Measurements from ENCODE around the gene CD177. TPM values are rescaled to one million over a fixed set of nuclear protein-coding genes. Genes with fewer than 3 reads are reported as not detected.
"Not testable (repeated sequence)": the region's sequence is repeated elsewhere in the genome, so short reads cannot be mapped to it uniquely, and the experiment has no call there.

CD177 gene
- total and polyA plus RNA-seq, 2 donors, result 0.22 to 3.0 TPM

DNA sequence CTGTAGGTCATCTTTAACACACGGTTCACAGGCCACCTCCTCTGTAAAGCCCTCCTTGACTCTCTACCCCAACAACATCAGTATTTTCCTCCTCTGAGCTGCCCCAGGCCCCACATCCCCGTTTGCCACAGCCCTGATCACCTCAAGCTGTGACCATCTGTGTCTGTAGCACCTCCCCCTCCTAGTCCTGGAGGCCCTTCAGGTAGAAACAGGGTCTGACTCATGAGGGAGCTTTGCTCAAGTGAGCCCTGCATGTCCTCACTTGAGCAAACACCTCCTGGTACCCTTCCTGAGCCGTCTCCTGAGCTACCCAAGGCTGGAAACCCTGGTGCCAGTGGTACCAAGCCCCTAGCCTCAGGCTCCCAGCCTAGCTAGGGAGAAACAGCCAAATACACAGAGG is 24.1 kb downstream of the CD177 start:
- no CpG with 5 or more reads among the region's 3 CpGs for WGBS
- not testable (repeated sequence) for H3K36me3 ChIP-seq (ENCODE audit: insufficient read depth); DNase-seq (ENCODE audit: extremely low spot score); H3K4me3 ChIP-seq (ENCODE audit: low read depth, low read length); H3K4me1 ChIP-seq (ENCODE audit: insufficient read depth); H3K27ac ChIP-seq (ENCODE audit: low read depth)

DNA sequence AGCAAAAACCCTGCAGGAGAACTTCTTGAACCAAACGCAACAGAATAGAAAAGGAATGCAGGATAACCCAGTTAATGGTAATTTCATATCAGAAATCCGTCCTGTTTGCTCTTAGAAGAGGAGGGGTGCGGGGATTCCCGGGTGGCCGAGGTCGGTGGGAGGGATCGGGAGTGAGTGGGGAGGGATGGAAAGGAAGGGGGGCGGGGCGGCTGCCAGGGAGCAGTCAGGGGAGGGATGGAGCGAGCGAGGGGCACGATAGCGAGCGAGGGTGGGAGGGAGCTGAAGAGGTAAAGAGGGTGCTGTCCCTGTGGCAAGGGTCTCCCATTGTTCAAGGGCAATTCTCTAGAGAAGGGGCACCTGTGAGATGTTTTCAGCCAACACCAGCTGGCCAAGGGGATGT is 26.5 kb downstream of the CD177 start:
- DNase-seq (ENCODE audit: extremely low spot score), result no peak
- Histone ChIP-seq H3K36me3 (ENCODE audit: insufficient read depth) (no peaks in the 10 kb centered on the region), H3K4me1 (ENCODE audit: insufficient read depth) (no peaks in the 10 kb centered on the region), H3K4me3 (ENCODE audit: low read depth, low read length) (no peak overlapping the region), H3K27ac (ENCODE audit: low read depth) (no peak overlapping the region)
- WGBS, result 34% methylated on average over 14 of the region's 14 CpGs

DNA sequence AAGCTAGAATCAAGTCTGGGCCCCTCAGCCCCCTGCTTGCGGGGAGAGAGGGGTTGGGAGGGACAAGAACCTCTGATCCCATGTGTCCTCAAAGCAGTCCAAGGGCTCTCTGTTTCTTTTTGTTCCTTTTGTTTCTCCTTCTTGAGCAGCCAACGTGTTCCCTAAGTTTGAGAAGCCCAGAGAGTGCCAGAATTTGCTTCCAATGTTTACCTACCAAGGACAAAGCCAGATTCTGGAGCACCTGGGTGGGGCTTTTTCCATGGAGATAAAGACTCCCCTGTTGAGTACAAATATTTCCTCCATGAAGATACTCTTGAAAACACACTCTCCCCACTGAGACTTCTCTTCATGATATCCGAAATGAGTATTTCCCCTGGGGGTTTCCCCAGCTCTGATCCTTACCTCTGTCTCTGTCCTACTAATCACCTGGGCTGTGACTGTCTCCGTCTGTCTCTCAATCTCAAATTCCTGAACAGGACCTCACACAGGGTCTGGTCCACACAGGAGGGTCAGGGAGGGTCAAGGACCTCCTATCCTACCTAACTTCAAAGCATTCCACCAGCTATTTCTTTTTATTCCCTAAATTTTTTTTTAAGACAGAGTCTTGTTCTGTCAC is 27.4 kb downstream of the CD177 start:
- Histone ChIP-seq H3K4me1 (ENCODE audit: insufficient read depth) (no peaks in the 10 kb centered on the region), H3K36me3 (ENCODE audit: insufficient read depth) (no peaks in the 10 kb centered on the region), H3K27ac (ENCODE audit: low read depth) (no peak overlapping the region), H3K4me3 (ENCODE audit: low read depth, low read length) (no peak overlapping the region)
- 59% methylated on average over 4 of the region's 4 CpGs for WGBS
- DNase-seq (ENCODE audit: extremely low spot score), result no peak

DNA sequence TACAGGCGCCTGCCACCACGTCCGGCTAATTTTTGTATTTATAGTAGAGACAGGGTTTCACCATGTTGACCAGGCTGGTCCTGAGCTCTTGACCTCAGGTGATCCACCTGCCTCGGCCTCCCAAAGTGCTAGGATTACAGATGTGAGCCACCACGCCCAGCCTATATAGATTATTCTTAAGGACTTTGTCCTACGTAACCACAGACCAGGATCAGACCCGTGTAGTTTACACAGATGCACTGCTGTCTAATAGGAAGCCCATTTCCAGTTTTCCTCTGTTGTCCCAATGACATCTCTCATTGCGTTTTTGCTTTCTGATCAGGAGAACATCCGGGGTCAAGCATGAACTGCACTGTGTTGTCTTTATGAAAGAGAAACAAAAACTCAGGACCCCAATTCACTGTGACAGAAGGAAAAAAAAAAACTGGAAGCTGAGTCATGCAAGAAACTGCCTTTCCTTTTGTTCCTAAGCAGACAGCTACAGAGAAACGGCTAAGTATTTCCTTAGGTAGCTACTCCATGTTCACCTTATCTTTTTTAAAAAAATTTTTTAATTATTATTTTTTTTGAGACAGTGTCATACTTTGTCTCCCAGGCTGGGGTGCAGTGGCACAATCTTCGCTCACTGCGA is 29.2 kb downstream of the CD177 start:
- not testable (repeated sequence) for H3K27ac ChIP-seq (ENCODE audit: low read depth); H3K36me3 ChIP-seq (ENCODE audit: insufficient read depth); H3K4me1 ChIP-seq (ENCODE audit: insufficient read depth); DNase-seq (ENCODE audit: extremely low spot score); H3K4me3 ChIP-seq (ENCODE audit: low read depth, low read length)
- 68% methylated on average over 12 of the region's 12 CpGs for WGBS

DNA sequence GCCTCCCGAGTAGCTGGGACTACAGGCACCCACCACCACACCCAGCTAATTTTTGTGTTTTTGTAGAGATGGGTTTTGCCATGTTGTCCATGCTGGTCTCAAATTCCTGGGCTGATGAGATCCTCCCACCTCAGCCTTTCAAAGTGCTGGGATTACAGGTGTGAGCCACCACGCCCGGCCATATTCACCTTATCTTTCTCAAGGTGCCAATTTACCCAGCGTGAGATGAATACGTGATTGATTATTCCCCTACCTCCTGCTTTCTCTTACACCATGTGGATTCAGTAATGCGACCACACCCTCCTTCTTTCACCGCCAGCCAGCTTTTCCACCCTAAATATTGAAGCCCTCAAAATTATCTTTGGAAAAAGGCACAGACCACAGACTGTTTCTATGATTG is 29.8 kb downstream of the CD177 start:
- not testable (repeated sequence) for DNase-seq (ENCODE audit: extremely low spot score); H3K4me1 ChIP-seq (ENCODE audit: insufficient read depth); H3K36me3 ChIP-seq (ENCODE audit: insufficient read depth); H3K4me3 ChIP-seq (ENCODE audit: low read depth, low read length); H3K27ac ChIP-seq (ENCODE audit: low read depth)
- 80% methylated on average over 7 of the region's 7 CpGs for WGBS

DNA sequence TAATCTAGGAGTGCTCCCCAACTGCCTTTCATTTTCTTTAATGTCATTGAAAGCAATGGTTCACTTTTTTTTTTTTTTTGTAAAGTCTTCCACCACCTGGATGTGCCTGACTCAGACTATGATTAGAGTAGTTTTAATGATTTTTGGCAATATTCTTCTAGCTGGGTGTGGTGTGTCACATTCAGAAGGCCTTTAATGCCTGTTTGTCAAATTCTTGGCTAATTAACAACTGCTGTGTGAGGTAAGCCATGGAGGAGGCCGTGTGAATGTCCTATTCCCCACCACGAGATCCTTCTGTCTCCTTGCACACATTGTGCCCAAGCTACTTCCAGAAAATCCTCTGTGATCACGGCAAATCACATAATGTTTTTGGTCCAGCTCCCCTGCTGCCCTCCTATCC is 30.3 kb downstream of the CD177 start:
- not testable (repeated sequence) for H3K4me1 ChIP-seq (ENCODE audit: insufficient read depth); DNase-seq (ENCODE audit: extremely low spot score); H3K36me3 ChIP-seq (ENCODE audit: insufficient read depth); H3K4me3 ChIP-seq (ENCODE audit: low read depth, low read length); H3K27ac ChIP-seq (ENCODE audit: low read depth)
- 56% methylated on average over 3 of the region's 3 CpGs for WGBS

DNA sequence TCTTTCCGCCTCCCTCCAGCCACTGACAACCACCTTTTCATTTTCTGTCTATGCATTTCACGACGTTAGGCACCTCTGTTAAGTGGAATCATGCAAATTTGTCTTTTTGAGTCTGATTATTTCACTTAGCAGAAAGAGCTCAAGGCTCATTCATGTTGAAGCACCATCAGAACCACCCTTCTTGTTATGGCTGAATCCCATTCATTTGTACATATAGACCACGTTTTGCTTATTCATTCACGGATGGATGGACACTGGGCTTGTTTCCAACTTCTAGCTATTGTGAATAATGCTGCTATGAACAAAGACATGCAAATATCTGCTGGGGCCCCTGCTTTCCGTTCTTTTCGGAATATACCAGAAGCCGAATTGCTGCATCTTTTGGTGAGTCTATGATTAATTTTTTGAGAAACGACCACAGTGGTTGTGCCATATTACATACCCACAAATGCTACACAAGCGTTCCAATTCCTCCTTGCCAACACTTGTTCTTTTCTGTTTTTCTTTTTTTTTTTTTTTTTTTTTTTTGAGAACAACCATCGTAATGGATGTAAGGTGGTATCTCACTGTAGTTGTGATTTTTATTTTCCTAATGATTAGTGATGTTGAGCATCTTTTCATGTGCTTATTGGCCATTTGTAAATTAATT is 37.5 kb downstream of the CD177 start:
- 86% methylated on average over 11 of the region's 11 CpGs for WGBS

DNA sequence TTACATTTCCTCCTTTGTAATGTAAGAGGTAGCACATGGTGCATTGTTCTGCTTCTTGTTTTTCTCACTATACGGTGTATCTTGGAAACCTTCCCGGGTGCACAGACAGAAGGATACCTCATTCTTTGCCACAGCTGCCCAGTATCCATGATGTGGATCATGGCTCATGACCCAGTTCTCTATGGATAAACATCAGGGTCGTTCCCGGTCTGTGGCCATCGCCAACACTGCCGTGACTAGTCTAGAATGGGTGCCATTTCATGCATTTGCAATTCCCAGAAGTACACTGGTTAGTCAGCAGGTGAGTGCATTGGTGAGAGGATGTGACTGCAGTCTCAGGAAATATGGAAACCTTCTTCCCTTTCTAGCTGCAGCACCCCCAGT is 38.1 kb downstream of the CD177 start:
- not testable (repeated sequence) for H3K4me3 ChIP-seq (ENCODE audit: low read depth, low read length); H3K36me3 ChIP-seq (ENCODE audit: insufficient read depth); DNase-seq (ENCODE audit: extremely low spot score); H3K4me1 ChIP-seq (ENCODE audit: insufficient read depth); H3K27ac ChIP-seq (ENCODE audit: low read depth)
- WGBS, result 83% methylated on average over 6 of the region's 6 CpGs

More for the DNA sequence above, 37.5 kb downstream of the CD177 start:
- H3K36me3 ChIP-seq (ENCODE audit: insufficient read depth); DNase-seq (ENCODE audit: extremely low spot score); H3K4me3 ChIP-seq (ENCODE audit: low read depth, low read length); H3K27ac ChIP-seq (ENCODE audit: low read depth); H3K4me1 ChIP-seq (ENCODE audit: insufficient read depth): not testable (repeated sequence)

DNA sequence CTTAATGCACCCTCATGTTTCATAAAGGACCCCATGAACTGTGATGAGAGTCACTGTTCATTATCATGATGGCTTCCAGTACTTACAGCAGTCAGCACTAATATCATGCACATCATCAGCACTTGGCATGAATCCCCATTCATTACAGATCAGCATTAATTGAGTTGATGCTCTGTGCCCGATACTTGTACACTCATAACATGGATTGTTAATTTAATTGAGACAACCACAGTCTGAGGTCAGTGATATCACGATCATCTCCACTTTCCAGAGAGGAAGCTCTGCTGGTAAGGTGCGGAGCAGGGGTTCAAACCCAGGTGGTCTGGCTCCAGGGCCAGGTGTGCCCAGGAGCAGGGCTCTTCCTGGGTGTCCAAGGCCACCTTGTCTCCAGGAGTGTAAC is 40.0 kb downstream of the CD177 start:
- H3K4me3 ChIP-seq (ENCODE audit: low read depth, low read length); H3K36me3 ChIP-seq (ENCODE audit: insufficient read depth); H3K4me1 ChIP-seq (ENCODE audit: insufficient read depth); DNase-seq (ENCODE audit: extremely low spot score); H3K27ac ChIP-seq (ENCODE audit: low read depth): not testable (repeated sequence)
- WGBS, result 59% methylated on average over 3 of the region's 3 CpGs

DNA sequence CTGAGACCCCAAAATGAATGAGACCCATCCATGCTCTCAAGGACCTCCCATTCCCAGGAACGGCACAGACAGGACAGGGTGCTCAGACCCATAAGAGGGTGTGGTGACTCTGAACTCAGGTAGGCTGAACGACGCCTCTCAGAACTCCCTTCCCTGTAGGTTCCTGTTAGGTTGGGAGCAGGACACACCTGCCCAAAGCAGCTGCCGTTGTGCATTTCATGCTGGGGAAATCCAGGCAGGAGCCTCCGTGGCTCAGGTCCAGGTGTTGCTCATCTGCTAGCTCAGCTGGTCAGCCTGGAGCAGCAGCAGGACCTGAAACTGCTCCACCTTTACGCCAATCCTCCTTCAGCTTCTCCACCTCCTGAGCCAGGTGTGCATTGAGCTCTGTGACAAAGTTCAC is 42.1 kb downstream of the CD177 start:
- H3K27ac ChIP-seq (ENCODE audit: low read depth), result no peak overlapping the region
- H3K4me3 ChIP-seq (ENCODE audit: low read depth, low read length), result no peak overlapping the region
- H3K4me1 ChIP-seq (ENCODE audit: insufficient read depth), result no peaks in the 10 kb centered on the region
- 78% methylated on average over 6 of the region's 6 CpGs for WGBS
- no peaks in the 10 kb centered on the region for H3K36me3 ChIP-seq (ENCODE audit: insufficient read depth)
- no peak for DNase-seq (ENCODE audit: extremely low spot score)

DNA sequence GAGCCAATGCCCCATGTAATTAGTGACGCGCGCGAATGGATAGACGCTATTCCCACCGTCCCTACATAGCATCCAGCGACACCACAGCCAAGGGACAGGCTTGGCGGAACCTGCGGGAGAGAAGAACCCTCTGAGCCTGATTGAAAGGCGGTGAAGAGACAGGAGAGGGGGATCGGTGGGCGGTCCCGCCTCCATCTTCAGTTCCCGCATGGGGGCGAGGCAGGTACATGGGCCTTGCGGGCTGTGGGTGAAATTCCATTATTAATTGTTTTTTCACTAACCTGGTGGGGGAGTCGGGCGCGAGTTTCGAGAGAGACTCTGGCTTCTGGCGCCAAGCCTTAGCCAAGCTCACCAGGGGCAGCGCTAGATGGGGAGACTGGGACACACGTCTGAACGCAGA is 52.8 kb downstream of the CD177 start:
- DNase-seq (ENCODE audit: extremely low spot score), result no peak
- WGBS, result 45% methylated on average over 24 of the region's 24 CpGs
- no peaks in the 10 kb centered on the region for H3K4me1 ChIP-seq (ENCODE audit: insufficient read depth)
- H3K36me3 ChIP-seq (ENCODE audit: insufficient read depth), result no peaks in the 10 kb centered on the region
- no peak overlapping the region for H3K27ac ChIP-seq (ENCODE audit: low read depth)
- no peak overlapping the region for H3K4me3 ChIP-seq (ENCODE audit: low read depth, low read length)

DNA sequence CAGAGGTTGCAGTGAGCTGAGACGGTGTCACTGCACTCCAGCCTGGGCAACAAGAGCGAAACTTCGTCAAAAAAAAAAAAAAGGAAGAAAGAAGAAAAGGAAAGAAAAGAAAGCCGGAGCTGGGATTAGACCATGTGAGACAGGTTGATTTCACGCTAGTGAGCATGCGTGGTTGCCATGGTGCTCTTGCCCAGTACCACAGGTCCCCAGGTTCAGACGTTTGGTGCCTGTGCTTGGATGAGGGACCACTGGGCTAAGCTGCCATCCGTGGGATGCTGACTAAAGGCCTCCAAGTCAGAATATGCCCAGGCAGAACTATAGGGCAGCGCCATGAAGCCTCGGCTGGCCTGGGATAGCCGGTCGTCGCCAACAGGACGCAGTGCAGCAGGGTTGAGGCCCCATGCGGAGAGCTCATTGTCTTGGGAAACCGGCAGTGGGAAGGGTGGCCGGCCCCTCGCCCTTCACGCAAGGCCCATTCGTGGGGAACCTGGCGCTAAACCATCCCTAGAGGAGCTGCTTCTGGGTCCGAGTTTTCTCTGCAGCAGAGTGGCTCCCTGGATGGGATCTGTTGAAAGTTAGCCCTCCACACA is 54.0 kb downstream of the CD177 start:
- Histone ChIP-seq H3K4me1 (ENCODE audit: insufficient read depth) (no peaks in the 10 kb centered on the region), H3K27ac (ENCODE audit: low read depth) (no peak overlapping the region), H3K36me3 (ENCODE audit: insufficient read depth) (no peaks in the 10 kb centered on the region), H3K4me3 (ENCODE audit: low read depth, low read length) (no peak overlapping the region)
- WGBS, result 72% methylated on average over 22 of the region's 22 CpGs
- DNase-seq (ENCODE audit: extremely low spot score), result no peak

DNA sequence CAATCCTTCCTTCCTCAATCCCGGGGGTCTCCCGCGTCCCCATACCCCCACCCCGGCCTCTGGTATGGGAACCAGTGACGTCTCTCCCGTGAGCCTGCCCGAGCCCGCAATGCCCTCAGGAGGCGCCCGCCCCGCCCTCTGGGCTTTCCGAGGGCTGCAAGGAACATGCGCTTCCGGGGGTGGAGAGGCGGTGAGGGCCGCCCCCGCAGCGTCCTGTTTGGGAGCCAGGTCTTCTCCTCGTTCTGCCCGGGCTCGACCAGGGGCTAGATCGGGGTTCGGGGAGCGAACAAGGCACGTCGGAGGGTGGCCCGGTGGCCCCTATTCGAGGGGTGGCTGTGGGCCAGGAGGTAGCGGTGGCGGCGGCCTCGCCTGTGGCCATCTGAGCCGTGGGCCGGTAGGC is 54.6 kb downstream of the CD177 start:
- H3K27ac ChIP-seq (ENCODE audit: low read depth), result no peak overlapping the region
- 86% methylated on average over 34 of the region's 34 CpGs for WGBS
- H3K36me3 ChIP-seq (ENCODE audit: insufficient read depth), result no peaks in the 10 kb centered on the region
- H3K4me3 ChIP-seq (ENCODE audit: low read depth, low read length), result no peak overlapping the region
- no peak for DNase-seq (ENCODE audit: extremely low spot score)
- no peaks in the 10 kb centered on the region for H3K4me1 ChIP-seq (ENCODE audit: insufficient read depth)

DNA sequence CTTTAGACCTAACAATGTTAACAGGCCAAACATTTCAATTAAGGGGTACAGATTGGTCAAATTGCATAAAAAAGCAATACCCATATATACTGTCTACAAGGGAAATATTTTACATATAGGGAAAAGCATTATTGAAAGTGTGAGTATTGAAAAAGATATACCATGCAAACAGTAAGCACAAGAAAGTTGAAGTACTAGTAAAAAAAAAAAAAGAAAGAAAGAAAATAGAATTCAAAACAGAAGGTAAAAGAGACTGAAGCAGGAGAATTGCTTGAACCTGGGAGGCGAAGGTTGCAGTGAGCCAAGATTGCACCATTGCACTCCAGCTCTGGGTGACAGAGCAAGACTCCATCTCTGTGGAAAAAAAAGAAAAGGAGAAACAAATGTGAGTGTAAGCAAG is 55.9 kb downstream of the CD177 start:
- no peaks in the 10 kb centered on the region for H3K4me1 ChIP-seq (ENCODE audit: insufficient read depth)
- H3K4me3 ChIP-seq (ENCODE audit: low read depth, low read length), result no peak overlapping the region
- WGBS, result 82% methylated on average over 1 of the region's 1 CpG
- no peaks in the 10 kb centered on the region for H3K36me3 ChIP-seq (ENCODE audit: insufficient read depth)
- no peak for DNase-seq (ENCODE audit: extremely low spot score)
- no peak overlapping the region for H3K27ac ChIP-seq (ENCODE audit: low read depth)
